DMS 273 (cell line): Measurements from ENCODE around the gene DDI2.
A peak's percentile ranks its signal among the peaks of the same experiment; 100 is the strongest.

Experiments
- DNase-seq: peaks from one replicate; lab custom pipeline; 2025; ENCODE audit not compliant: unreplicated experiment; lab: John Stamatoyannopoulos, UW

DDI2 gene

GRCh38 chr1:15605398-15606383 lies 11.6 kb upstream of the DDI2 start:
- DNase-seq, result no peak

- DNase-seq, result no peak
These were observed 7.6 kb upstream of the DDI2 start for GRCh38 chr1:15609631-15610030.

- no peak for DNase-seq
These were observed 7.1 kb upstream of the DDI2 start for GRCh38 chr1:15610167-15610566.

GRCh38 chr1:15616373-15617172 lies 685 bp upstream of the DDI2 start:
- DNase-seq, result peak; percentile 70

- DNase-seq, result no peak
These were observed 908 bp downstream of the DDI2 start for GRCh38 chr1:15618077-15618654.

GRCh38 chr1:15618655-15619525 lies 1.6 kb downstream of the DDI2 start:
- no peak for DNase-seq

- DNase-seq, result no peak
These were observed 2.9 kb downstream of the DDI2 start for GRCh38 chr1:15620155-15620545.

GRCh38 chr1:15620902-15621682 lies 3.8 kb downstream of the DDI2 start:
- no peak for DNase-seq

- DNase-seq, result no peak
These were observed 4.7 kb downstream of the DDI2 start for GRCh38 chr1:15621975-15622374.

- no peak for DNase-seq
These were observed 5.6 kb downstream of the DDI2 start for GRCh38 chr1:15622712-15623373.

- DNase-seq, result no peak
These were observed 6.2 kb downstream of the DDI2 start for GRCh38 chr1:15623435-15623834.

- no peak for DNase-seq
These were observed 7.0 kb downstream of the DDI2 start for GRCh38 chr1:15624133-15624714.

- no peak for DNase-seq
These were observed 8.0 kb downstream of the DDI2 start for GRCh38 chr1:15625056-15625917.

GRCh38 chr1:15626269-15626950 lies 9.2 kb downstream of the DDI2 start:
- no peak for DNase-seq

- peak; percentile 61 for DNase-seq
These were observed 10.2 kb downstream of the DDI2 start for GRCh38 chr1:15627343-15627988.

GRCh38 chr1:15628003-15628402 lies 10.7 kb downstream of the DDI2 start:
- DNase-seq, result no peak
